HG03457 (cell line): ENCODE data around the gene C15orf40.

Experiments used
- ATAC-seq: cut with Tn5 transposase; IDR thresholded peaks from one replicate; pipeline ENCODE4 v1.9.1; 2021; ENCODE audit warnings: moderate number of reproducible peaks; ENCODE audit not compliant: unreplicated experiment

The C15orf40 gene

GRCh38 chr15:82995076-82995475 lies 16.4 kb downstream of the C15orf40 start:
- no peak for ATAC-seq

GRCh38 chr15:82993144-82993543 lies 18.3 kb downstream of the C15orf40 start:
- no peak for ATAC-seq

GRCh38 chr15:82992436-82992998 lies 18.9 kb downstream of the C15orf40 start:
- ATAC-seq = no peak

GRCh38 chr15:82986442-82986780 lies 25.0 kb downstream of the C15orf40 start:
- ATAC-seq = peak; percentile 16

- peak; percentile 85 for ATAC-seq
Observed at GRCh38 chr15:82985688-82986441, 25.6 kb downstream of the C15orf40 start, which contains the start of gene RAMAC. Gene RAMAC, plus strand, starts transcription at chr15:82986210. Its CDS starts 2,809 bp downstream, at chr15:82989019.

- ATAC-seq = no peak
Observed at GRCh38 chr15:82980981-82981380, 30.5 kb downstream of the C15orf40 start.

GRCh38 chr15:82979726-82980125 lies 31.7 kb downstream of the C15orf40 start:
- no peak for ATAC-seq

- ATAC-seq = no peak
Observed at GRCh38 chr15:82978438-82978837, 33.0 kb downstream of the C15orf40 start.

- no peak for ATAC-seq
Observed at GRCh38 chr15:82977076-82977475, 34.4 kb downstream of the C15orf40 start.

GRCh38 chr15:82972990-82973389 lies 38.4 kb downstream of the C15orf40 start:
- no peak for ATAC-seq

GRCh38 chr15:82971218-82971984 lies 40.0 kb downstream of the C15orf40 start:
- no peak for ATAC-seq

GRCh38 chr15:82970696-82971095 lies 40.7 kb downstream of the C15orf40 start:
- no peak for ATAC-seq

GRCh38 chr15:82970078-82970686 lies 41.3 kb downstream of the C15orf40 start:
- no peak for ATAC-seq

- no peak for ATAC-seq
Observed at GRCh38 chr15:82969353-82969752, 42.1 kb downstream of the C15orf40 start.

- no peak for ATAC-seq
Observed at GRCh38 chr15:82968066-82968465, 43.4 kb downstream of the C15orf40 start.

- peak; percentile 88 for ATAC-seq
Observed at GRCh38 chr15:82966671-82967071, 44.8 kb downstream of the C15orf40 start.

- no peak for ATAC-seq
Observed at GRCh38 chr15:82964890-82965289, 46.5 kb downstream of the C15orf40 start.

GRCh38 chr15:82963471-82964341 lies 47.7 kb downstream of the C15orf40 start:
- no peak for ATAC-seq

- no peak for ATAC-seq
Observed at GRCh38 chr15:82960766-82961165, 50.7 kb downstream of the C15orf40 start.

- no peak for ATAC-seq
Observed at GRCh38 chr15:82959423-82959822, 52.0 kb downstream of the C15orf40 start.

GRCh38 chr15:82958638-82959037 lies 52.8 kb downstream of the C15orf40 start:
- no peak for ATAC-seq
